Right cardiac atrium (tissue), 5 donors: ENCODE measurements around the gene ARL14EP. TPM values are rescaled to one million over a fixed set of nuclear protein-coding genes. Genes with fewer than 3 reads are reported as not detected.

ENCODE experiments used
- ATAC-seq, 2 donors: fragments of 200-7000 bp; cut with Tn5 transposase; one replicate each; pipeline versions ENCODE4 v1.8.0 to v1.9.1; 2020; ENCODE audit warnings: moderate library complexity in 2 of 2, mild to moderate bottlenecking in 1 of 2
- DNase-seq, 3 donors: peaks; one replicate each; pipeline ENCODE4 v3.0.0-alpha.2; 2020
- H3K27ac ChIP-seq: one replicate; pipeline ENCODE4 v1.5.1; 2013; ENCODE audit warnings: mild to moderate bottlenecking, low read length, control low read depth, moderate library complexity
- H3K27me3 ChIP-seq: one replicate; pipeline ENCODE4 v1.6.1; 2013; ENCODE audit not compliant: control insufficient read depth, insufficient read depth
- H3K4me1 ChIP-seq: one replicate; pipeline ENCODE4 v1.6.1; 2013; ENCODE audit warnings: low read length; ENCODE audit not compliant: control insufficient read depth, insufficient read depth
- H3K4me3 ChIP-seq: one replicate; pipeline ENCODE4 v1.5.1; 2013; ENCODE audit warnings: low read length, control low read depth
- H3K9me3 ChIP-seq: one replicate; pipeline ENCODE4 v1.6.1; 2013; ENCODE audit warnings: low read length; ENCODE audit not compliant: control insufficient read depth
- WGBS: extraction: QIAGEN DNeasy Blood & Tissue Kit; methylation state at CpG from one replicate; pipeline ENCODE4 v1.1.7; 2013; 5-methylcytosine and 5-hydroxymethylcytosine counted together
- intact Hi-C, 4 donors: fragments of 100-400 bp; cut with DNase I; formaldehyde crosslinking; loops; one replicate each; pipeline versions ENCODE4 v1.11.0 to v1.14.0; 2022 to 2023
- polyA plus RNA-seq: library from polyadenylated mRNA; stranded (reverse); fragments of 200-250 nt; gene quantifications from one replicate; pipeline ENCODE4 v1.2.3, GENCODE V29; 2013
- total RNA-seq, 4 donors: library from RNA; stranded (reverse); fragmentation: NEBNext Ultra II Directional; extraction: Animal tissue kit (Norgen Biotek cat#: 25700); gene quantifications; one replicate each; pipeline ENCODE4 v1.2.1, GENCODE V29; 2021
- donor health status: healthy with polysubstance abuse.
- donor health status: DM: no; HTN: yes; CAD: no.
- donor health status: DM: no; HTN: no; CAD: no.
- donor health status: DM: no; HTN: yes; CAD: no; lungs with severe emphysema.
- donor health status: DM: yes; HTN: yes; CAD: no.

The ARL14EP gene
- total and polyA plus RNA-seq, 5 donors, result 16.5 to 34.5 (median 29.9) TPM

DNA sequence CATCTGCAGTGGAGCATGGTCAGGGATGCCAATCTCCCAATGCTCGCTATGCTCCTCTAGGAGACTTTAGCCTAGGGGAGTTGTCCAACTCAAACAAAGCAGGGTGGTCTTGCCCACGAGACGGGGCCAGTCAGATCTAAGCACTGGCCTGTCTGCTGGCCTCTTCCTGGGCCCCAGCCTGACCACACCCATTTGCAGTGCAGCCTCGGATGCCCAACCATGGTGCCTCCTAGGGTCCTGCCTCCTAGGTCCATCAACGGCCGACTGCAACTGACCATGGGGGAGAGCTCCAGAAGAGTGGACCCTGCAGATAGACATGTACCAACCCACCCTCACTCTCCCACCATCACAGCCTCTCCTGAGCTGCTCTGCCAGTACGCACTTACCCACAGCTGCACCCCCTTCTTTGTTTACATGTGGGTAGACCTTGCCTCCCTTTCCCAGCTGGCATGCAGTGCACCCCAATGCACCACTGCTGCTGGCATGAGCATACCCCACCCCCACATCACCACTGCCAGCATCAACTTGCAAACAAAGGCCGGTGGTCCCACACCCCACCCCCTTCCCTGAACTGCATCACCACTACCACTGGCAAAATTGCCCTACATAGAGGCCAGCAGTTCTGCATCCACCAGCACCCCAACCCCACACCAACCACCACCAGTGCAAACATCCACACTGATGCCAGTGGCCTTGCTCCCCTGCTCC is 27.6 kb upstream of the ARL14EP start:
- ATAC-seq (no peak), DNase-seq (no peak)
- intact Hi-C loops, result no loop called here
- H3K9me3 ChIP-seq, result no peaks in the 10 kb centered on the region
- no peaks in the 10 kb centered on the region for H3K4me1 ChIP-seq
- H3K27me3 ChIP-seq, result no peaks in the 10 kb centered on the region
- H3K27ac ChIP-seq, result no peak overlapping the region
- 90% methylated on average over 8 of the region's 8 CpGs for WGBS
- H3K4me3 ChIP-seq, result no peak overlapping the region

DNA sequence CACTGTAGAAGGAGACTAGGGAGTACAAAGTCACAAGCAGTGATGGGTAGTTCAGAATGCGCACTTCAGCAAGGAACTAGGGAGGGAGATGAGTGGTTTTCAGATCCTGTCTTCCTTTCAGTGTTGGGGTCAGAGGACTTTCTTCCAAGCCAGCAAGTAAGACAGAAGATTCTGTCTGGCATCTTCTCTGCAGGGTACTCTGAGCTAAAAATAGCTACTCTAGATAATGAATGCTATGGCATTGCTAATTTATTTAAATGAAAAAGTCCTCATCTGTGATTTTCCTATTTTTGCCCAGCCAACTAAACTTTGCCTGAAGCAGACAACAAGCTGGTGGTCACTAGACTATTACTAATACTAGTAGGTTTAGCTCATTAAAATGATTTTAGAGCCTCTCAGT is 18.3 kb upstream of the ARL14EP start:
- no peak for DNase-seq
- no peak overlapping the region for H3K27ac ChIP-seq
- no peaks in the 10 kb centered on the region for H3K9me3 ChIP-seq
- H3K27me3 ChIP-seq, result no peaks in the 10 kb centered on the region
- H3K4me3 ChIP-seq, result no peak overlapping the region
- ATAC-seq, result no peak
- intact Hi-C loops, result no loop called here
- WGBS, result 100% methylated on average over 1 of the region's 1 CpG
- H3K4me1 ChIP-seq, result no peaks in the 10 kb centered on the region

DNA sequence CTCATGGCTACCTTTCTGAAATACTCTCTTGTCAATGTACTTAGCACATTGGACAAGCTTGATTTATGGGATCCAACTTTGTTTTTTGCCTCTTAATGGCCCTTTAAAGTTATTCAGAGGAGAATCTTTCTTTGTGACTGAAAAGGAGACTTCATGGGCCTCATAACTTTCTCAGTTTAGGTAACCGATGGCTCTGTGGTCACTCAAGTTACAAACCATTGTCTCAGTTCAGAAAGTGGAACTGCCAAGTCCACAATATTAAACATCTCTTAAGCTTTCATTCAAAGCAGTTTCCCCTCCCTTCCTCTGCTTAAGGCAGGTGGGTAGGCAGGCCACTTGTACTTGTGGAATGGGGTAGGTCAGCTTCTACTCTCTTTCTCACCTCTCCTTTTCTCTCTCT is 12.3 kb upstream of the ARL14EP start:
- no peaks in the 10 kb centered on the region for H3K4me1 ChIP-seq
- no peak for DNase-seq
- intact Hi-C loops, result no loop called here
- no peak for ATAC-seq
- WGBS, result 93% methylated on average over 1 of the region's 1 CpG
- H3K4me3 ChIP-seq, result no peak overlapping the region
- no peak overlapping the region for H3K27ac ChIP-seq
- H3K27me3 ChIP-seq, result no peaks in the 10 kb centered on the region
- H3K9me3 ChIP-seq, result no peaks in the 10 kb centered on the region

DNA sequence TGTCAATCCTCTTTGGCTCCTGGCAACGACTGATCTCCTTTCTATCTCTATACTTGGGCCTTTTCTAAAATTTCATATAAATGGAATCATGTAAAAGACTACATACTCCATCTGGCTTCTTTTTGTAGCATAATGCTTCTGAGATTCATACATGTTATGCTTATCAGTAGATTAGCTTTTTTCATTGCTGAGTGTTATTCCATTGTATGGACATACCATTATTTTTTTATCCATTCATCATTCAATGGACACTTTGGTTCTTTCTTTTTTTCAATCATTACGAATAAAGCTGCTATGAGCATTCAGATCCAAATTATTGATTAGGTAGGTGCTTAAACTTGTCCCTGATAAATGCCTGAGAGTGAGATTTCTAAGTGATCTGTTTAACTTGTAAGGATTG is 11.7 kb upstream of the ARL14EP start:
- Histone ChIP-seq H3K27me3 (no peaks in the 10 kb centered on the region), H3K4me1 (no peaks in the 10 kb centered on the region), H3K4me3 (no peak overlapping the region), H3K27ac (no peak overlapping the region), H3K9me3 (no peaks in the 10 kb centered on the region)
- WGBS, result 46% methylated on average over 2 of the region's 2 CpGs
- DNase-seq (no peak), ATAC-seq (no peak)
- intact Hi-C loops, result no loop called here

DNA sequence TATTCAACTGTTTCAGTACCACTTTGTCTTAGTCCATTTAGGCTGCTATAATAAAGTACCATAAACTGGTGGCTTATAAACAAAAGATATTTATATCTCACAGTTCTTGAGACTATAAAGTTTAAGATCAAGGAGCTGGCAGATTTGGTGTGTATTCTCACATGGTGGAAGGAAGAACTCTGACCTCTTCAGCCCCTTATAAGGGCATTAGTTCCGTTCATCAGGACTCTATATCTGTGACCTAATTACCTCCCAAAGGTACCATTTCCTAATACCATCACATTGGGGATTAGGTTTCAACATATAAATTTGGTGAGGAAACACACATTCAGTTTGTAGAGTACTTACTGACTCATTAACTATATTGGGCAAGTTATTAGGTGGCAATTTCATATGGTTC is 10.7 kb upstream of the ARL14EP start:
- H3K27me3 ChIP-seq, result no peaks in the 10 kb centered on the region
- no peaks in the 10 kb centered on the region for H3K4me1 ChIP-seq
- DNase-seq (no peak), ATAC-seq (no peak)
- intact Hi-C loops, result no loop called here
- H3K9me3 ChIP-seq, result no peaks in the 10 kb centered on the region
- H3K27ac ChIP-seq, result no peak overlapping the region
- H3K4me3 ChIP-seq, result no peak overlapping the region
- 74% methylated on average over 1 of the region's 1 CpG for WGBS

DNA sequence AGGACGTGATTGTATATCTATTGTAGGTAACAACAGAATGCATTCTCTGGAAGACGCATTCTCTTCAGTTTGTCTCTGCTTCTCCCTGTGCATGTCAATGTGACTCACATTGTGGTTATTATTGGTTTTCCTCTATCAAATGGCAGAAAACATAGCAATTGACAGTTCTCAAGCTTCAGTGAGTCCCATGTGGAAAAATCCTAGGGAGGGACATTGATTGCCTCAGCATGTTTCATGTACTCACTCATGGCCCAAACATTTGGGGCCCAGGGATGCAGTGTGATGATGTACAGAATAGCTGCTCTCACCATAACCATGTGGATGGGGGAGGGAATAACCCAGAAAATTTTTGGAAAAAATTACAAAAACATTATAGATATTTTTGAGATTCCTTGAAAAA is 9.3 kb upstream of the ARL14EP start:
- Histone ChIP-seq H3K4me3 (no peak overlapping the region), H3K27me3 (no peaks in the 10 kb centered on the region), H3K9me3 (no peaks in the 10 kb centered on the region), H3K27ac (no peak overlapping the region), H3K4me1 (no peaks in the 10 kb centered on the region)
- WGBS, result 85% methylated on average over 2 of the region's 2 CpGs
- DNase-seq (no peak), ATAC-seq (no peak)
- intact Hi-C loops, result no loop called here

DNA sequence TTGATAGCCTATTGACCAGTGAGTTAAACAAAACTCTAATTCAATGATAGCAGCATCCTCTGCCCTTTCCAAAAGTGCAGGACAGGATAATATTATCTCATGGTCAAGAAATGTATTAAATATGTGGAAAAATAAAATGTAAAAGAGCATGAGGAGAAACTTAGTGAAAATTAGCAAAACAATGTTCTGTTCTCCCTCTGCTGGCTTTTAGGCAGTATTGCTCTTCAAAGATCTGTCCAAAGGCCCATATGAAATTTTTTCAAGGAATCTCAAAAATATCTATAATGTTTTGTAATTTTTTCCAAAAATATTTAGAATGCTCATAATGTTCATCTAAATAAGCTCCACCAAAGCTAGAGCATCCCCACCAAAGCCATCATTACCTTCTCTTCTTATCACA is 8.3 kb upstream of the ARL14EP start:
- Histone ChIP-seq H3K4me3 (no peak overlapping the region), H3K9me3 (no peaks in the 10 kb centered on the region), H3K27me3 (no peaks in the 10 kb centered on the region), H3K27ac (no peak overlapping the region), H3K4me1 (no peaks in the 10 kb centered on the region)
- DNase-seq (no peak), ATAC-seq (no peak)
- intact Hi-C loops, result no loop called here

DNA sequence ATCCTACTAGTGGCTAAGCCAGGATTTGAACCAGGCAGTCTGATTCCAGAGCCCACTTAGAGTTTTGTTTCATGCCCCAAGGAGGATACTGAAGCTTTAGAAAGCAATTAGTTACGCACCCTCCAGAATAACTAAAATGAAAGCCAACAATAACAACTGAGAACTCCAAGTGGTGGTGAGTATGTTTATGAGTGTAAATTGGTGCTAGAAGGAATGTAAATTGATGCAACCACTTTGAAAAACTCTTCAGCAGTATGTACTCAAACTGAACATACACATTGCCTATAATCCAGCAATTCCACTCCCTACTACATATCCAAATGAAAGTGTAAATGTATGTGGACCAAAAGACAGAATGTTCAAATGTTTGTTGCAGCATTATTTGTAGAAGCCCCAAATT is 6.7 kb upstream of the ARL14EP start:
- no peak for ATAC-seq
- intact Hi-C loops, result no loop called here
- DNase-seq, result no peak
- WGBS, result 50% methylated on average over 1 of the region's 1 CpG
- no peaks in the 10 kb centered on the region for H3K4me1 ChIP-seq
- H3K9me3 ChIP-seq, result no peaks in the 10 kb centered on the region
- H3K27ac ChIP-seq, result no peak overlapping the region
- H3K27me3 ChIP-seq, result no peaks in the 10 kb centered on the region
- H3K4me3 ChIP-seq, result no peak overlapping the region

DNA sequence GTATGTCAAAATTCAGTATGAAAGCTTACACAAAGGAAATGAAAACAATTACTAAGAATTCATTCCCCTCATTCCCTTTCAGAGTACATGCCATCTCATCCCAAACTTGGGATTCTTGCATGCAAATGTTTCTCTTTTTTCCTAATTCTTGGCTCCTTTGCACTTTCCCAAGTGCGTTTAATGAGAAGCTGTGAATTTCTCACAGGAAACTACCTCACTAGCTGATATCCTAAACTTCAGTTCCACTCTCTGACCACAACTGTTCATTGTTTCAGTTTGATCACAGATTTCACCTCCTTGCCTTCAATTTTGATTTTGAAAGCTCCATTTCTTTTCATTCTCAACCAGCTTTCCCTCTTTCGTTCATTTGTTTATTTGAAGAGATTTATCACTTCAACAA is 5.9 kb upstream of the ARL14EP start:
- Histone ChIP-seq H3K4me1 (no peaks in the 10 kb centered on the region), H3K27ac (no peak overlapping the region), H3K27me3 (no peaks in the 10 kb centered on the region), H3K9me3 (no peaks in the 10 kb centered on the region), H3K4me3 (no peak overlapping the region)
- intact Hi-C loops, result no loop called here
- no peak for DNase-seq
- ATAC-seq, result no peak
- 42% methylated on average over 2 of the region's 2 CpGs for WGBS

DNA sequence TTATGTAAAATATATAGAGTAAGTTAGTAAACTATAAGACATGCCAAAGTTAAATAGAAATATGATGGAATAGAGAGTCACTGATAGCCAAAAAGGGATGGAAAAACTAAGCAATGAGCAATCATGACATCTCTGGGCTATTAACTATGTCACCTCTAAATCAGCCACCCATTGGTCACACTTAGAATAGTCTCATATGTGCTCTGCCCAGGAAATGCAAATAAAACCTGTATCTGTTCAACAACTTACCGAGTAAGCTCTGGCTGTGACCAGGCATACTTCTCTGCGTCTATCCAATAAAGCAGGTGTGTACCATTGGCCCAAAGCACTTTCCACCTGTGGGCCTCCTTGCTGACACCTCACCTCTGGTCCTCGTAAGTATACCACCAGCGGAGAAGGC is 1.6 kb upstream of the ARL14EP start:
- peaks cover 2% of the 10 kb centered on the region for H3K4me1 ChIP-seq
- H3K27me3 ChIP-seq, result no peaks in the 10 kb centered on the region
- H3K27ac ChIP-seq, result no peak overlapping the region
- no peaks in the 10 kb centered on the region for H3K9me3 ChIP-seq
- DNase-seq (no peak), ATAC-seq (no peak)
- intact Hi-C loops, result no loop called here
- WGBS, result 96% methylated on average over 4 of the region's 4 CpGs
- no peak overlapping the region for H3K4me3 ChIP-seq

DNA sequence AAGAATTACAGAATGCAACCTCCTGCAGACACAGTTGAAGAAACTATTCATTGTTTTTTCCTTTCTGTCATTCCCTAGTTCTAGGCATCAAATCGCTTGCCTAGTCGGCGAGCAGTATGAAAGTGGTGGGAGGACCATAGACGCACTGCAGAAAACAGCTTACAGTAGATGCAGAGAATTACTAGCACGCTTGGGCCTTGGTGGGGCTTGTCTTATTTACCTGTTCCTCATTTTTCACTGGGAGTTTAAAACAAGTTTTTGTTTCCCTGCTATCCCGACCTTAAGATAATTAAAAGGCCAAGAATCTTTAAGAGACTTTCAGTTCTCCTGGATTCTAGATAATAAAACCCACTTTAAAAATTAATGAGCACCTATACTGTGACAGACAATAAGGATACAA is 713 bp upstream of the ARL14EP start:
- no peak for ATAC-seq
- no peak overlapping the region for H3K27ac ChIP-seq
- no peak overlapping the region for H3K4me3 ChIP-seq
- no peaks in the 10 kb centered on the region for H3K27me3 ChIP-seq
- DNase-seq, result no peak
- H3K4me1 ChIP-seq, result peaks cover 2% of the 10 kb centered on the region
- H3K9me3 ChIP-seq, result no peaks in the 10 kb centered on the region
- intact Hi-C loops, result no loop called here
- WGBS, result 74% methylated on average over 6 of the region's 6 CpGs

DNA sequence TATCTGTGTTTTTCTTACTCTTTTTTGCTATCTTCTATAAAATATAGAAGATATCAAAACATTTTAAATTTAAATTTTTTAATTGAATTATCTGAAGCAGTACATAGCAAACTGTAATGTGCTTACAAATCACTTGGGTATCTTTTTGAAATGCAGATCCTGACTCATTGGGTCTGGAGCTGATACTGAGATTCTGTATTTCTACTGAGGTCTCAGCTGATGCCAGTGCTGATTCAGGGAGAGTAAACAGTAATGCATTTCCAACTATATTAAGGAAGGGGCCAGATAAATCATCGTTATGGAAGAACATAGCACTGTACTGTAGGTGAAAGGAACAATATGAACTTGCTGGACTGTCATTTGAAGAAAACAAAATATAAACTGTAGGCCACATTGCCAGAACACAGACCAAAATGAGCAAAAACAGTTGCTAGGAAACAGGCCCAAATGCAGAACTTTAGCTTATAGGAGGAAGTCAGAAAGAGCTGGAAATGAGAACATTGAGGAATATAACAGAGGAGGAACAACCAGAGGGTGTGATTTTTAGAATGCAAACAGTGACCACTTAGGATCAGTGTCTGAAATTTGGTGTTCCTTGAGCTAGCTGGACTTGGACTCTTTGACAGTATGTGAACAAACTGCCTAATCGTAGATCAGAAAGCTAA is 3.3 kb downstream of the ARL14EP start:
- H3K27me3 ChIP-seq, result no peaks in the 10 kb centered on the region
- 49% methylated on average over 2 of the region's 2 CpGs for WGBS
- DNase-seq (no peak), ATAC-seq (no peak)
- intact Hi-C loops, result no loop called here
- H3K27ac ChIP-seq, result no peak overlapping the region
- H3K4me3 ChIP-seq, result no peak overlapping the region
- peaks cover 2% of the 10 kb centered on the region for H3K4me1 ChIP-seq
- no peaks in the 10 kb centered on the region for H3K9me3 ChIP-seq
